Measurements from ENCODE around the gene CFAP298.
A peak's percentile ranks its signal among the peaks of the same experiment; 100 is the strongest.
"Not testable (repeated sequence)": the region's sequence is repeated elsewhere in the genome, so short reads cannot be mapped to it uniquely, and the experiment has no call there.

The CFAP298 gene

GRCh38 chr21:32566741-32567389 is 45.3 kb downstream of the CFAP298 start:
- no peak for DNase-seq (ENCODE audit: low read depth)

DNA sequence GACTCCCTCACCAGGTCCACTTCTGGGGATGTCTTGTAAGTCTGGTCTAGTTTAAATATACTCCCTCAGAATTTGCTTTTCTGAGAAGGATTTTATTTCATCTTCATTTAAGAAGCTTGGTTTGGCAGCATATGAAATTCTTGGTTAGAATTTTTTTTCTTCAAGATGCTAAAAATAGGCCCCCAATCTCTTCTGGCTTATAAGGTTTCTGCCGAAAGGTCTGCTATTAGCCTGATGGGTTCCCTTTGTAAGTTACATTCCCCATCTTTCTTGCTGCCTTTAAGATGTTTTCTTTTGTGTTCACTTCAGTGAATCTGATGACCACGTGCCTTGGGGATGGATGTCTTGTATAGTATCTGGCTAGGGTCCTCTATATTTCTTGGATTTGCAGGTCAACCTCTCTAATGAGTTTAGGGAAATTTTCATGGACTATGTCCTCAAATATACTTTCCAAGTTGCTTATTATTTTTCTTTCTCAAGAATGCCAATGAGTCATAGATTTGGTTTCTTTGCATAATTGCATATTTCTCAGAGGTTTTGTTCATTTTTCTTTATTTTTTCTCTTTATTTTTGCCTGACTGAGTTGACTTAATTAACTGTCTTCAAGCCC is 46.2 kb downstream of the CFAP298 start:
- peak; percentile 31 for DNase-seq (ENCODE audit: low read depth)

GRCh38 chr21:32562915-32563314 is 49.3 kb downstream of the CFAP298 start:
- no peak for DNase-seq (ENCODE audit: low read depth)

DNA sequence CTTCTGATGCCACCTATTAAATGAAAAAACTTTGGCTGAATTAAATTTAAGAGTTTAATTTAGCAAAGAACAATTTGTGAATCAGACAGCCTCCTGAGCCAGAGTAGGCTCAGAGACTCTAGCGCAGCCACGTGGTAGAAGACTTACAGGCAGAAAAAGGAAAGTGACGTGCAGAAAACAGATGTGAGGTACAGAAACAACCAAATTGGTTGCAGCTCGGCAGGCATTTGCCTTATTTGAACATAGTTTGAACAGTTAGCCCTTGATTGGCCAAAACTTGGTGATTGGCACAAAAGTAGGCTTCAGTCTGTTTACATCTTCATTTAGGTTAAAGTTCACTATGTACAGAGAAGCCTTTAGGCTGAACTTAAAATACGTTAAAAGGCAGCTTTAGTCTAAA is 49.8 kb downstream of the CFAP298 start:
- DNase-seq (ENCODE audit: low read depth), result peak; percentile 77

DNA sequence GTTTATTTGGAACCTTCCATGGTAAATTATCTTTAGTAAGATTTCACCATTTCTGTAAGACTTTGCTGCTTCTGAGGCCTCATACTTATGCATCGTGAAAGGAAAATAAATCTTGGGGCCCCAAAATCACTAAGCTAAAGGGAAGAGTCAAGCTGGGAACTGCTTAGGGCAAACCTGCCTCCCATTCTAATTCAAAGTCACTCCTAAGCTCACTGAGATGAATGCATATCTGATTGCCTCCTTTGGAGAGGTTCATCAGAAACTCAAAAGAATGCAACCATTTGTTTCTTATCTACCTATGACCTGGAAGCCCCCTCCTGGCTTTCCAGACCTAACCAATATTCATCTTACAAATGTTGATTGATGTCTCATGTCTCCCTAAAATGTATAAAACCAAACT is 50.7 kb downstream of the CFAP298 start:
- DNase-seq (ENCODE audit: low read depth), result not testable (repeated sequence)

GRCh38 chr21:32560896-32561295 is 51.3 kb downstream of the CFAP298 start:
- DNase-seq (ENCODE audit: low read depth), result no peak

DNA sequence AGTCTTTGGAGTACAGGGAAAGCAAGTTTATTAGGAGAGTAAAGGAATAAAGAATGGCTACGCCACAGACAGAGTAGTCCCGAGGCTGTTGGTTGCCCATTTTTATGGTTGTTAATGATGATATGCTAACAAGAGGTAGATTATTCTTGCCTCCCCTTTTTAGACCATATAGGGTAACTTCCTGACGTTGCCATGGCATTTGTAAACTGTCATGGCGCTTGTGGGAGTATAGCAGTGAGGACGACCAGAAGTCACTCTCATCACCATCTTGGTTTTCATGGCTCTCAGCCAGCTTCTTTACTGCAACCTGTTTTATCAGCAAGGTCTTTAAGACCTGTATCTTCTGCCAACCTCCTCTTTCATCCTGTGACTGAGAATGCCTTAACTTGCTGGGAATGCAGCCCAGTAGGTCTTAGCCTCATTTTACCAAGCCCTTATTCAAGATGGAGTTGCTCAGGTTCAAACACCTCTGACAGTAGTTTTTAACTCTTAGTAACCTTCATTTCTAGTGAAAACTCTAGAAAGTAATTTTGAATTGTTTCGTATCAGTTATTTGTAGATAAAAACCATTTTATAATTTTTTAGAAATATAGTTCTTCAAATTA is 53.1 kb downstream of the CFAP298 start:
- DNase-seq (ENCODE audit: low read depth), result no peak

GRCh38 chr21:32558106-32558505 is 54.1 kb downstream of the CFAP298 start:
- DNase-seq (ENCODE audit: low read depth), result no peak

- no peak for DNase-seq (ENCODE audit: low read depth)
Observed at GRCh38 chr21:32554832-32555638, 57.1 kb downstream of the CFAP298 start.

DNA sequence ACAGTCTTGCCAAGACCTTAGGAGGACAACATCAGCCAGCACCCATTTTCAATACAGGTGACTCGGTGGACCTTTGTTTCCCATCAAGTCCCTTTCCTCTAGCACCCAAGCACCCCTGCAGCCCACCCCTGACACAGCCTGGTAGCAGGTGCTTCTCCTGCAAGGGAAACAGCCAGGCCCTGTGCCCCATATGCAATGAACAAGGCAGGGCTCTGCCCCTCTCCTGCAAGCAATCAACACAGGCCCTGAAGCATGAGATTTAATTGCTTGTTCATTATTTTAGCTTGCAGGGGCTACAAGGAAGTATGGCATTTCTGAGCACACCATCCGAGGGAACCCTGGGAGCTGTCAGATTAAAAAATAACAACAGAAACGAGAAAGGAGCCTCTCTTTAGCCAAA is 62.3 kb downstream of the CFAP298 start:
- no peak for DNase-seq (ENCODE audit: low read depth)

- DNase-seq (ENCODE audit: low read depth), result no peak
Observed at GRCh38 chr21:32549440-32549839, 62.7 kb downstream of the CFAP298 start.

Measured in GM04503 (cell line).